GM21515 (cell line): ENCODE results near the gene CHKA.

Source experiments
- ATAC-seq: cut with Tn5 transposase; IDR thresholded peaks from one replicate; pipeline ENCODE4 v1.9.1; 2021; ENCODE audit not compliant: unreplicated experiment

CHKA gene

GRCh38 chr11:68033708-68034045 is 87.5 kb downstream of the CHKA start:
- no peak for ATAC-seq

DNA sequence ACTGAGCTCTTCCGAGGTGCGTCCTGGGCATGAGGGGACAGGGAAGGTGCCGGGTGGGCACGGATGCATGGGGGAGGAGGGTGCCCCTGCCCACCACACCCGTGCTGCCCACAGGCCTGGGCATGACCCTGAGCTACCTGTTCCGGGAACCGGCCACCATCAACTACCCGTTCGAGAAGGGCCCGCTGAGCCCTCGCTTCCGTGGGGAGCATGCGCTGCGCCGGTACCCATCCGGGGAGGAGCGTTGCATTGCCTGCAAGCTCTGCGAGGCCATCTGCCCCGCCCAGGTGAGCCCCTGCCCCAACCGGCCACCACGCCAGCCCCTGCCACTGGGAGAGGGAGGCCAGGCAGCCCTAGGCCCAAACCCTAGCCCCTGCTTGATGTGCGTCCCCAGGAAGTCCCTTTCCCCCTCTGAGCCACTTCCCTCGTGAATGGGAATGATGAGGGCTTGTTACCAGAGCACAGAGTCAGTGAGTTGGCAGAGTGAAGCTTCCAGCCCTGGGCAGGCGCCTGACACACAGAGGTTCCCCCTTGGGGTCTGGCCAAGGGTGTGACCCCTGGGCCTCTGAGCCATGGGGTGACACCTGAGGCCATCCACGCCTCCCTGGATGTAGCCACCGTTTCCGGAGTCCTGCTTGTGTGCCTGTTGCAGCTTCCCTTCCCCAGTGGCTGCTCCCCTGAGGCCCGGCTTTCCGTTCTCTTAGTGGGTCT is 88.0 kb downstream of the CHKA start:
- ATAC-seq: no peak

DNA sequence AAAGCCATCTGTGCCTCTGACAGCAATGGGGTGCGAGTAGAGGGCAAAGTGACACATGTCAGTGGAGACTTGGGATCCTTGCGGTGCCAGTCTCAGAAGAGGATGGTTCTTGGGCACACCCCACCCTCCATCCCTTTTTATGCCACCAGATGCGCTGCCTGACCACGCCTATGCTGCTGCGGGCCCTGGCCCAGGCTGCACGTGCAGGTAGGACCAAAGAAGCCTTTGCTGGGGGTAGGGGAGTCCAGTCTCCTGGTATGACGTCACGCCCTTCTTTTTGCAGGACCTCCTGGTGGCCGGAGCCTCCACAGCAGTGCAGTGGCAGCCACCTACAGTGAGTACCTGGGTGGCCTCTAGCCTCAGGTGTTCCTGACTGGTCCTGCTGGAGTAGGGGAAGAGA is 89.2 kb downstream of the CHKA start:
- no peak for ATAC-seq

DNA sequence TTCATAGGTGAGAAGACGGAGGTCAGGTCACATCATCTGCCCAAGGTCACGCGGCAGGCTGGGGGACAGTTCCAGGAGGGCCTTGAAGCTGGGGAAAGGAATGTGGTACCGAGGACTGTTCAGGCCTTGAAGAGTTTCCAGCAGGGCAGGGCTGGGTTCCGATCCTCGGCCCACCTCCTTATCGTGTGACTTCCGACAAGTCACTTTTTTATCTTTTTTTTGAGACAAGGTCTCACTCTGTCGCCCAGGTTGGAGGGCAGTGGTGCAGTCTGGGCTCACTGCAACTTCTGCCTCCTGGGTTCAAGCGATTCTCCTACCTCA is 90.1 kb downstream of the CHKA start:
- no peak for ATAC-seq

- peak; percentile 91 for ATAC-seq
Observed at GRCh38 chr11:68030318-68031143, 90.7 kb downstream of the CHKA start, which contains the start of gene NDUFS8. NDUFS8 (plus strand) TSS chr11:68030681; CDS start chr11:68032152, 1,471 bp downstream.

- ATAC-seq: no peak
Observed at GRCh38 chr11:68028802-68029545, 92.2 kb downstream of the CHKA start.

DNA sequence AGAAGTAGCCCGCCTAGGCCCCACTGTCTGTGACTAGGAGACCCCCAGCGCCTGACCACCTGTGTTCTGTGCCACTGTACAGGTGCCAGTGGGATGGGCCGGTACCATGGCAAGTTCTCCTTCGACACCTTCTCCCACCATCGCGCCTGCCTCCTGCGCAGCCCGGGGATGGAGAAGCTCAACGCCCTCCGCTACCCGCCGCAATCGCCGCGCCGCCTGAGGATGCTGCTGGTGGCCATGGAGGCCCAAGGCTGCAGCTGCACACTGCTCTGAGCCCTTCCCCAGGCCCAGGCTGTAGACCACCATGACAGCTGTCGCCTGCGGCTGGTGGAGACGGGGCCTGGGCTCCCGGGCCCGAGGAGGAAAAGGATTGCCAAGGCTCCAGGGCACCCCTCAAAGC is 93.5 kb downstream of the CHKA start:
- ATAC-seq: no peak

DNA sequence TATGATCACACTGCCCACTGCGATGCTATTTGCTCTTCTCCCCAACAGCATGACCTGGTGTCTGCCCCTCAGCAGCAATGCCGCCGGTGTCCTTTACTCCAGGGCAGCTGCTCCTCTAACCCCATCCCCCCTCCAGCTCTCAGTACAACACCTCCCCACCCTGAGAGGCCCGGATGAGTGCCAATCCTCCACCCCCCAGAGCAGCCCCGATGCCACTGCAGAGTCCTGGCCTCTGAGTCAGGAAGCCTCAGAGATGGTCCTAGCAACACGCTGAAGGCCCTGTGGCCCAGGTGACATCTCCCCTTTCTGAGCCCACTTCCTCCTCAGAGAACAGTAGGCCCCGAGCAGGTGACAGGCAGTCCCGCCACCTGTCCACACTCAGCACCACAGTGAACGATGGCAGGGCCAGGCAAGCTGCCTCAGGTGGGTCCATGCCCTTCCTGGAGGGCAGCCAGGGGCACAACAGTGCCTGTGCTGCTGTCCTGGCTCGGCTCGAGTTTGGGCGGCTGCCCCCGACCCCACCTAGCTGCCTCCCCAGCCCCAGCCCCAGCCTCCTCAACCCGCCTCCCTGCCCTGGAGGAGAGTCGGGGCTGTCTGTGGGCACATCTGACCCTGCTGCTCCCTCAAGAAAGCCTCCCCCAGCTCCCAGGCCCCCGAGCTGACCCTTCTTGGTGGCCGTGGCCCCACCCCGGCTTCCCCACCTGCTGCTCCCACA is 94.6 kb downstream of the CHKA start:
- no peak for ATAC-seq

DNA sequence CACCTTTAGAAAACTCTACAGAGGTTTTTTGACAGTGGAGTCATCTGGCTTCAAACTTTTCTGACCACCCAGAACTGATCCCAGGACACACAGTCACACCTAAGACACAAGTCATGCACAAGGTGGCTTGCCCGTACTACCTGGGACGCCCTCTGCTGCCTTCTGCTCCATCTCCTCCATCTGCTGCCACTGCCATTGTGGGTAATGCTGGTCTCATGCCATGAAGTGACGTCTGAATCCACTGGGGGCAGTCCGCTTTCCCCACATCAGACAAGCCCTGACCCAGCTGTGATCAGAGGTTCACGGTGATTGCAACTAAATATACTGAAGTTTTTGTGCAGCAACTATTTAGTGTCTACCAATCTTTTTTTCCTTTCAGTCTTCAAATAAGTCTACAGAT is 96.1 kb downstream of the CHKA start:
- no peak for ATAC-seq

GRCh38 chr11:68024508-68024907 is 96.7 kb downstream of the CHKA start:
- ATAC-seq: no peak

DNA sequence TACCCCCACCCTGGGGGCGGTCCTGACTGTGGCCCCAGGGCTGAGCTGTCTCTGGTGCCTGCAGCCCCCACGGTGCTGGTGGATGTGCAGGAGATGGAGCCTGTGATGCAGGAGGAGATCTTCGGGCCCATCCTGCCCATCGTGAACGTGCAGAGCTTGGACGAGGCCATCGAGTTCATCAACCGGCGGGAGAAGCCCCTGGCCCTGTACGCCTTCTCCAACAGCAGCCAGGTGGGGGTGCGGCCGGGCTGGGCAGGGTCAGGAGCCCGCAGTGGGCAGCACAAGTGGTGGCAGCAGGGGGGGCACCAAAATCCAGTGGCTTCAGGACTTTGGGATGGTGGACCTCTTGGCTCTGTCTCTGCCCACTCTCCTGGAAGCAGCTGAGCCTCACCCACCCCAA is 98.7 kb downstream of the CHKA start:
- no peak for ATAC-seq

GRCh38 chr11:68021167-68021787 is 99.9 kb downstream of the CHKA start:
- no peak for ATAC-seq

GRCh38 chr11:68020575-68020974 is 100.6 kb downstream of the CHKA start:
- ATAC-seq: no peak

GRCh38 chr11:68019486-68019885 is 101.7 kb downstream of the CHKA start:
- ATAC-seq: no peak

DNA sequence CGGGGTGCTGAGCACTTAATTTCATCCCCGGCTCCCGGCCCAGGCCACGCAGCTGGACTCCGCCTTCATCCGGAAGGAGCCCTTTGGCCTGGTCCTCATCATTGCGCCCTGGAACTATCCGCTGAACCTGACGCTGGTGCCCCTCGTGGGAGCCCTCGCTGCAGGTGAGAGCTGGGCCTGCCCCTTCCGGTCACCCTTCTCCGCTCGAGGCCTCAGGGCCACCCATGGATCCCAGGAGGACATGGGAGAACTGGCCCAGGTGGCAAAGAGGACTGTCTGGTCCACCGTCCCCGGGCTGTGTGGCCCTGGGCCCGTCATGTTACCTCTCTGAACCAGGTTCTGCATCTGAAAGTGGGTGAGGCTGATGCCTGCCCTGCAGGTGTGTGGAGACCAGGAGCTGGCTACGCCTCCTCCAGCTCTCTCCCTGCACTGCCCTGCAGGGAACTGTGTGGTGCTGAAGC is 102.4 kb downstream of the CHKA start:
- ATAC-seq: no peak

DNA sequence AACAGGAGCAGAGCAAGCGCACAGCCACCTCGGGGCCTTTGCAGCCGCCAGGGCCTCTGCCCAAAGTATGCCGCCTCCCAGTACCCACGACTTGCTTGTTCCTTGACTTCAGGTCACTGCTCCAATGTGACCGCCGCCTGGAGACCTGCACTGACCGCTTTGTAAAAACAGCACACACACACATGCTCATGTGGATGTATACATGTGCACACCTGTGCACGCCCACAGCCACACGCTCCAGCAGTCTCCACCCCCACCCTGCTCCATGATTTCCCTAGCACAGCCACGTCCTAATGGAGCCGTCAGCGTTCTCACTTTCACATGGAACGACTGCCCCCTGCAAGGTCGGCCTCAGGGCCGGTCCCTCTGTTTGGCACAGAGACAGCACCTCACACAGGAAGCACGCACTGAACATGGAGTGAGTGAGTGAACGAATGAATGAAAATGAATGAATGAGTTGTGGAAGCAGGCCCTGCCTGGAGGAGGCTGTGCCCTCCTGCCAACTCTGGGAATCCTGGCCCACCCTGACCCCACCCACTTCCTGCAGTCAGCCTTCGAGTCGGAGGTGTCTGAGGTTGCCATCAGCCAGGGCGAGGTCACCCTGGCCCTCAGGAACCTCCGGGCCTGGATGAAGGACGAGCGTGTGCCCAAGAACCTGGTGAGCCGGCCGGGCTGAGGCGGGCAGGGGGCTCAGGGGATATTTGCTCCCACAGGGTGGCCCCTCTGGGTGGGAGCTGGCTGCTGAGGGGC is 103.0 kb downstream of the CHKA start:
- ATAC-seq: no peak

DNA sequence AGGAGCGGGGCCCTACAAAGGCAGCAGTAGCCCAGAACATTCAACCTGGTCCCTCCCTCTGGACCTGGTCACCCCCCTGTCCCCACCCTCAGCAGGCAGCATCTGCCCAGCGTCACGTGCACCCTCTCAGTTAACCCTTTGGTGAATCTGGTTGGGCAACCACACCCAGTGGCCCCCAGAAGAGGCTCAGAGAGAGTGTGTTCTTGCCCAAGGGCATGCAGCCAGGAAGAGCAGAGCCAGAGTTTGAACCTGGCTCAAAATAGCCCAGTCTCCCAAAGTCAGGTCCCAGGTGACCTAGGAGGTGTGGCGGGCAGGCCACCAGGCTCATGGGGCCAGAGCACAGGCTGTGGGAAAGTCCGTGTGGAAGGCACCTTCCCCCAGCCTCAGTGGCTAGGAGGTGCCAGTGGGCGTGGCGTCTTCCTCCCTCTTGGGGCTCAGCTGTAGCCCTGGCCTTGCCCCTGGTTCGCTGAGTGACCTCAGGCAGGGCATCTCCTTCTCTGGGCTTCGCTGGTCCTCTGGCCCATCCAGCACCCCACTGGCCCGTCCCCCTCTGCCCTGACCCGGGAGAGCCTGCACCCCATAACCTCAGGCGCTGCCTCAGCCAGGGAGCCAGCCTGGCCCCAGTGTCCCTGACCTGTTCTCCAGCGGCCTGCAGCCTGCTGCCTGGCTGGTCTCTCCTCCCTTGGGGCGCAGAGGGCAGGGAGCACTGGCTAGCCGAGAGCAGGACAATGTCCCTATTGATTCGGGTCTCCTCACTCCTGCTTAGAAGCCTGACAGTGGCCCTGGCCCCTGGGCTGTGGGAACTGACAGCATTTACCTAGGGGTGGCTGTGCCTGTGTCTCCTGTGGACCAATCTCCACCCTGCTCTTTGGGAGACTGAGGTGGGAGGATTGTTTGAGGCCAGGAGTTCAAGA is 104.0 kb downstream of the CHKA start:
- no peak for ATAC-seq

- ATAC-seq: no peak
Observed at GRCh38 chr11:68016161-68016903, 104.9 kb downstream of the CHKA start.
